GM12891 (cell line): Measurements from ENCODE around the gene DELE1.
A peak's percentile ranks its signal among the peaks of the same experiment; 100 is the strongest.

ENCODE experiments used
- PAX5 ChIP-seq: IDR thresholded peaks from 2 replicates; pipeline ENCODE4 v1.6.1; 2011; ENCODE audit warnings: low read length, moderate library complexity, mild to moderate bottlenecking; ENCODE audit not compliant: insufficient read depth, severe bottlenecking
- POLR2A ChIP-seq: IDR thresholded peaks from 2 replicates; pipeline ENCODE4 v1.6.1; 2011; ENCODE audit warnings: low read depth, low read length, control low read depth
- POLR2AphosphoS5 ChIP-seq: IDR thresholded peaks from 2 replicates; pipeline ENCODE4 v1.6.1; 2011; ENCODE audit warnings: low read depth, low read length, control low read depth
- SPI1 ChIP-seq: IDR thresholded peaks from 2 replicates; pipeline ENCODE4 v1.6.1; 2011; ENCODE audit warnings: low read depth, low read length, control low read depth
- TAF1 ChIP-seq: IDR thresholded peaks from 2 replicates; pipeline ENCODE4 v1.6.1; 2011; ENCODE audit warnings: low read depth, low read length, control low read depth

DNA sequence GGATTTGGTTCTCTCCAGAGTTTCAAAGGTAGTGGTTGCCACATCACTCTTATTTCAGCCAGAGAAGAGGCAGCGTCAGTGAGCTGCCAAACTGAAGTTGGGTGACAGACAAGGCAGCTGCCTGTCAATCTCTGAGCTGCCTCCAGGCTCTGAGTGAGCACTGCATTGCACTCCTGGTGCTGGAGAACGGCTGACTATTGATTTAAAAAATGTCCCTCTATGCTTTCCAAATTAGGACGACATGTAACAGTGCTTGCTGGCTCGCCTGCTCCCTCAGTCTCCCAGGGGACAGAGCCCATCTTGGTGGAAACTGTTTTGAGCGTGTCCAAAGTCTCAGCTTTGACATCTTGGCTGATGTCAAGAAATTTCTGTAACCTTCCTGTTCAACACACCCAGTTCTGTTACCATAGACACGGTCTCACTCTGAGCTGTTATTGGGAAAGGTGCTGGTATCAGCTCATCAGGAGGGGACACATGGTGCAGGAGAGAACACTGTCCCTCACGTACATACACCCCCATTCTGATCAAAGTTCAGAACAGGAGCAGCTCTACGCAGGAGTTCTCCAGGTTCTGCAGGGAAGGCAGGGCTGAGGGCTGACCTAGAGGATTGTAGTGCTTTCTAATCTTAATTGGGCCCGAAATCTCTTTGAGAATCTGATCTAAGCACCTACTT is 18.6 kb downstream of the DELE1 start:
- no peak for TF ChIP-seq POLR2A
- no peak for TF ChIP-seq SPI1
- no peak for TF ChIP-seq TAF1
- TF ChIP-seq POLR2AphosphoS5 = 0 out of 2 replicates have a peak, but pooled peaks have one; percentile 19
- no peak for TF ChIP-seq PAX5
